ENCODE measurements around the gene STAP2.

Gene STAP2, protein sequence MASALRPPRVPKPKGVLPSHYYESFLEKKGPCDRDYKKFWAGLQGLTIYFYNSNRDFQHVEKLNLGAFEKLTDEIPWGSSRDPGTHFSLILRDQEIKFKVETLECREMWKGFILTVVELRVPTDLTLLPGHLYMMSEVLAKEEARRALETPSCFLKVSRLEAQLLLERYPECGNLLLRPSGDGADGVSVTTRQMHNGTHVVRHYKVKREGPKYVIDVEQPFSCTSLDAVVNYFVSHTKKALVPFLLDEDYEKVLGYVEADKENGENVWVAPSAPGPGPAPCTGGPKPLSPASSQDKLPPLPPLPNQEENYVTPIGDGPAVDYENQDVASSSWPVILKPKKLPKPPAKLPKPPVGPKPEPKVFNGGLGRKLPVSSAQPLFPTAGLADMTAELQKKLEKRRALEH

DNA sequence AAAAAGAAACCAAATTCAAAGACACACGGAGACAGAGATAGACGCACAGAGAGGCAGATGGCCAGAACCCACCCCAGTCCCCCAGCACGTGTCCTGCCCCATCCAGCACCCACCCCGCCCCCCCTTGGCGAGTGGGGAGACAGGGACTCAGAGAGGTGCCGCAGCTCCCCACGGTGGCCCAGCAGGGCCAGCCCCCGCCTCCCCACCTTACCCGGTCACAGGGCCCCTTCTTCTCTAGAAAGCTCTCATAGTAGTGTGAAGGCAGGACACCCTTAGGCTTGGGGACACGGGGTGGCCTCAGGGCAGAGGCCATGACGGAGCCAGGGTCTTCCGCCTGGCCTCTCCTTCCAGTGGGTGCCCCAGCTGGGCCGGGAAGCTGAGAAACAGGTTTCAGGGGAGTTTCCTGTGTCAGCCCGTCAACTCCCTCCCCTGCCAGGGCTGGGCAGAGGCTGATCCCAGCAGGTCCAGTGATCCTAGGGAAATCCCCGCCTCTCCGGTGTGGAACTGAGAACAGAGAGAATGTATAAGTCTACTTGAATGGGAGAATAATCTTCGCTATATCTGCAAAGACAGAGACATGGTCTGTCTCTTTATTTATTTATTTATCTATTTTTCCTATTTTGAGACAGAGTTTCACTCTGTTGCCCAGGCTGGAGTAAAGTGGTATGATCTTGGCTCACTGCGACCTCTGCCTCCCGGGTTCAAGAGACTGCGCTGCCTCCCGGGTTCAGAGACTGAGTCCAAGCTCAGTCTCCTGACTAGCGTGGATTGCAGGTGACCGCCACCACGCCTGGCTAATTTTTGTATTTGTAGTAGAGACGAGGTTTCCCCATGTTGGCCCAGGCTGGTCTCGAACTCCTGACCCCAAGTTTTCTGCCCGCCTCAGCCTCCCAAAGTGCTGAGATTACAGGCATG is at the start of gene STAP2:
STAP2 (minus strand) TSS at position 387 of the 915 bp plus-strand sequence; CDS start at position 313, 74 bp downstream.
- DNase-seq (ENCODE audit: extremely low spot score) = no peak
- POLR2A ChIA-PET = interaction anchor here (0.8 kb wide), 1 partner anchor 33 kb away, joined by 3 read pairs; no protein-coding TSS in a partner anchor
- CTCF ChIA-PET = no interaction called here
- TF ChIP-seq ARNT (IDR thresholded peaks at IDR 0.05) (no peak), SP1 (IDR thresholded peaks at IDR 0.05) (no peak), FOXM1 (IDR thresholded peaks at IDR 0.05; ENCODE audit: borderline replicate concordance) (no peak), ZNF384 (IDR thresholded peaks at IDR 0.05) (no peak), NFRKB (IDR thresholded peaks at IDR 0.05) (no peak), FOXK2 (IDR thresholded peaks at IDR 0.05) (no peak)

DNA sequence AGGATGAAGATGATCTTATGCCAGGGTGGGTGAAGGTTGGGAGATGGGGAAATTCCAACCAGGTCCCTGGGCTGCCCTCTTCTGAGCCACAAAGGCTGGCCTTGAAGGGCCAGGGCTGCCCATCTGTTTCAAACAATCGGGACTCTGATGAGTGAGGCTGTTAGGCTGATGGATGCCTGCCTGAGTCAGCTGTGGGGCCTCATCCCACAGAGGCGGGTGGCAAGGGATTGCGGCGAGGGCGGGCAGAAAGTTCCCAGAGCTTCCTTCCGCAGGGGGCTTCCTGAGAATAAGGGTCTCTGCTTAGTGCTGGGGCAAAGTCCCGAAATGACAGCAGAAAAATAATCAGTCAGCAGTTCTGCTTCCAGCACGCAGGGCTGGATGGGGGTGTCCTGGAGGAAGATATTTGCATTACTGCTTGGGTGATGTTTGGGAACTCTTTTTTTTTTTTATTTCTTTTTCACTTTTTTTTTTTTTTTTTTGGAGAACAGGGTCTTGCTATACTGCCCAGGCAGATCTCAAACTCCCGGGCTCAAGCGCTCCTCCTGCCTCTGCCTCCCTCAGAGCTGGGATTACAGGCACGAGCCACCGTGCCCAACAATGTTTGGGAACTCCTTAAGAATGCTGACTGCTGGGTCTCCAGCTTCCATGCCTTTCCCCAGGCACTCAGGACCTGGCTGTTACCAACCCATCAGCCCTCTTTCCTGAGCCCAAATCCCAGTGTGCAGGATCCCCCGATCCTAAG is 47.6 kb upstream of the STAP2 start:
- no peak for DNase-seq (ENCODE audit: extremely low spot score)
- ChIA-PET CTCF (no interaction called here), POLR2A (interaction anchor here (0.9 kb wide), 2 partner anchors 16 to 44 kb away, joined by 3 read pairs; no protein-coding TSS in a partner anchor)
- no peak for TF ChIP-seq ARNT (IDR thresholded peaks at IDR 0.05)
- TF ChIP-seq HDGF (IDR thresholded peaks at IDR 0.05; ENCODE audit: borderline replicate concordance) = no peak
- TF ChIP-seq ELF4 (IDR thresholded peaks at IDR 0.05) = no peak
- 0 out of 2 replicates have a peak, but pooled peaks have one; percentile 27 for TF ChIP-seq ZNF384 (IDR thresholded peaks at IDR 0.05)
- no peak for TF ChIP-seq NFRKB (IDR thresholded peaks at IDR 0.05)
- TF ChIP-seq FOXM1 (IDR thresholded peaks at IDR 0.05; ENCODE audit: borderline replicate concordance) = no peak

DNA sequence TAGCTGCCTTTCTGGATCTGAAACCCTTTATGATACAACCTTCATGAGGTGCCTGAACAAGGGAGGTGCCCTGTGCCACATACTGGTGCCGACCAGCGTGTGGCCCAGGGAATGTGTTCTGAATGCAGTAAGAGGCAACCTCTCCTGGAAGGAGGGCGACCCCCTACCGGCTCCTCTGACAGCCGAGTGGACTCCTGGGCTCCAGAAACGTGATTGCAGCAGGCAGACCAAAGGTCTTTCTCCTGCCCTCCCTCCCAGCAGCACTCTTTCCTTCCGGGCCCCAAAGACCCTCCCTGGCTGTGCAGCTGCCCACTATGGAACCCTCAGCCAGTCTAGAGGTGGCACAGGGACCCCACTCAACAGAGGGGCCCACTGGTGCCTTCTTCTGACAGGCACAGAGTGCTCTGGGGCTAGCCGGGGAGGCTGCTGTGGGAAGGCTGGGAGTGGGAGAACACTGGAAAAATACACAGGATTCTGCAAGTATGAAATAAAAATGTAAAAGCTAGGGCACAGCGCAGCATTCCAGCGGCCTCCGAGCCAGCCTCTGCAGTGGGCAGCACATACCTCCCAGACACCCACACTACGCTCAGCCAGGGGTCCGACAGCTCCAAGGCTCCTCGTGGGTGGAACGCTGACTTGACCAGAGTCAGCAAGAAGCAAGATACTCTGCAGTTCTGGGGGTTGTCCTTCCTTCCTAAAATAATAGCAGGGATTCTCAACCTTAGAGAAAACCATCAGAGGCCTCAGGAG is 46.8 kb upstream of the STAP2 start:
- TF ChIP-seq HDGF (IDR thresholded peaks at IDR 0.05; ENCODE audit: borderline replicate concordance) (no peak), SUZ12 (IDR thresholded peaks at IDR 0.05) (no peak), TARDBP (IDR thresholded peaks at IDR 0.05) (no peak), ARNT (IDR thresholded peaks at IDR 0.05) (no peak), CTBP1 (IDR thresholded peaks at IDR 0.05; ENCODE audit: borderline replicate concordance) (no peak), ELF4 (IDR thresholded peaks at IDR 0.05) (no peak), ZNF384 (IDR thresholded peaks at IDR 0.05) (no peak), FOXA1 (IDR thresholded peaks at IDR 0.05) (no peak), BHLHE40 (IDR thresholded peaks at IDR 0.05; ENCODE audit: borderline replicate concordance) (no peak), FOXM1 (IDR thresholded peaks at IDR 0.05; ENCODE audit: borderline replicate concordance) (no peak), LEF1 (IDR thresholded peaks at IDR 0.05; ENCODE audit: borderline replicate concordance) (no peak), L3MBTL2 (conservative IDR thresholded peaks at IDR 0.05) (no peak), SP1 (IDR thresholded peaks at IDR 0.05) (no peak), NFRKB (IDR thresholded peaks at IDR 0.05) (no peak), FOXK2 (IDR thresholded peaks at IDR 0.05) (no peak)
- TF ChIP-seq, protein P1, sequence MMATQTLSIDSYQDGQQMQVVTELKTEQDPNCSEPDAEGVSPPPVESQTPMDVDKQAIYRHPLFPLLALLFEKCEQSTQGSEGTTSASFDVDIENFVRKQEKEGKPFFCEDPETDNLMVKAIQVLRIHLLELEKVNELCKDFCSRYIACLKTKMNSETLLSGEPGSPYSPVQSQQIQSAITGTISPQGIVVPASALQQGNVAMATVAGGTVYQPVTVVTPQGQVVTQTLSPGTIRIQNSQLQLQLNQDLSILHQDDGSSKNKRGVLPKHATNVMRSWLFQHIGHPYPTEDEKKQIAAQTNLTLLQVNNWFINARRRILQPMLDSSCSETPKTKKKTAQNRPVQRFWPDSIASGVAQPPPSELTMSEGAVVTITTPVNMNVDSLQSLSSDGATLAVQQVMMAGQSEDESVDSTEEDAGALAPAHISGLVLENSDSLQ (IDR thresholded peaks at IDR 0.05) = no peak
- CTCF ChIA-PET = no interaction called here
- no peak for DNase-seq (ENCODE audit: extremely low spot score)
- POLR2A ChIA-PET = interaction anchor here (0.9 kb wide), 1 partner anchor 17 kb away, joined by 3 read pairs; no protein-coding TSS in a partner anchor

DNA sequence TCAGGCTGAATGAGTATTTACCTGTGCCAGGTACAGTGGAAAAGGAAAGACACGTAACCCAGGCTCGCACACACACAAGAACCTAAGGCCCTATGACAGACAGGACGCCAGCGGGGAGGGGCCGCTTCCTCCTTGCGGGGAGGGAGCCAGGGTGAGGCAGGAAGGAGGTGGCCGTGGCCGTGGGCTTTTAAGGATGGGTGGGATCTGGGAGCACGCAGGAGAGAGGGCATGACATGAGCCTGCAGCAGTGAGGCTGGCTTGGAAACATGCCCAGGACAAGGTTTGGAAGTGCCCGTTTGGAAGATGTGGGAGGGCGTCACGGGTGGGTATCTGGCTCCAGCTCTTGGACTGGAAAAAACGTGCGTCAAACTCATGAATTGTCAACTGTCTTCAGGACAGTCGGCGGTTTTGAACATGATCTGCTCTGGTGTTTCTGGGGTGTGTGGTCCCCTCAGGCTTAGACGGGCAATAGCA is 41.7 kb upstream of the STAP2 start:
- CTCF ChIA-PET = interaction anchor here (1.2 kb wide), 1 partner anchor 28 kb away, joined by 4 read pairs; no protein-coding TSS in a partner anchor
- no peak for TF ChIP-seq NFRKB (IDR thresholded peaks at IDR 0.05)
- TF ChIP-seq ZNF384 (IDR thresholded peaks at IDR 0.05) = no peak
- TF ChIP-seq FOXM1 (IDR thresholded peaks at IDR 0.05; ENCODE audit: borderline replicate concordance) = no peak
- no peak for TF ChIP-seq CTBP1 (IDR thresholded peaks at IDR 0.05; ENCODE audit: borderline replicate concordance)
- TF ChIP-seq BHLHE40 (IDR thresholded peaks at IDR 0.05; ENCODE audit: borderline replicate concordance) = no peak
- TF ChIP-seq SUZ12 (IDR thresholded peaks at IDR 0.05) = no peak
- no peak for TF ChIP-seq TARDBP (IDR thresholded peaks at IDR 0.05)
- no peak for TF ChIP-seq FOXA1 (IDR thresholded peaks at IDR 0.05)
- TF ChIP-seq HDGF (IDR thresholded peaks at IDR 0.05; ENCODE audit: borderline replicate concordance) = no peak
- no peak for TF ChIP-seq FOXK2 (IDR thresholded peaks at IDR 0.05)
- DNase-seq (ENCODE audit: extremely low spot score) = no peak
- POLR2A ChIA-PET = interaction anchor here (1.0 kb wide), 1 partner anchor 22 kb away, joined by 3 read pairs; the partner anchor contains the start of gene CHAF1A

DNA sequence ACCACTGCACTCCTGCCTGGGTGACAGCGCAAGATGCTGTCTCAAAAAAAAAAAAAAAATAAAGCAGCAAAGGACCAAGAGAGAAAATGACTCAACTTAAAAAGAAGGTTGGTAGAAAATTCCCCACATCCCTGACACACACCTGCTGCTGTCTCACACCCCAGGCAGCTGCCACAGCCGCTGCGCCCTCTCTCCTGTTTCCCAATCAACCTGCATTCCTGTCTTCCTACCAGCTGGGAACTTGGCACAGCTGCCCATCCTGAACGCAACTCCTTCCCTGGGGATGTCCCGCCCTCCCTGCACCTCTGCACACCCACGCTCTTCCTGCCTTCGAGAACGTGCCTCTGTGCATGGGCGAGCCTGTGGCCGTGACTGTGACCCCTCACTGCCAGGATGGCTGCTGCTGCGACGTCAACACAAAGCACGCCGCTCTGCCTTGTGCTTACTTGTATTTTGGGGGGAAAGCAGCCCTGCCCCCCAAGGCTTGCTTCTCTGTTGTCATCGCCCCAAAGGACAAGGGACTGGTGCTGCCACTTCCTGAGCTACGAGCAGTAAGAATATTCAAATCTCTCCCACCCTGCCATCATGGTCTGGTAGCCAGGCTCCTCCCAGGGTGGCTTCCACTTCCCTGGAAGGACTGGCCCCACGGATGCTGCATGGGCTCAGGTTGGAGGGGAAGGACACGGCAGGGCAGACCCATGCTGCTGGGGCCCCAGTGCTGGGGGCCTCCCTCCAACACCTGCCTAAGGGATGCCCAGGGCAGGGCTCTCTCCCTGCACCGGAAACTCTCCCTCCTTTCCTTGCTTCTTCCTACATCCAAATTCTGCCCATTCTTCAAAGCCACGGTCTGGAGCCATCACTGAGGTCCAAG is 41.0 kb upstream of the STAP2 start:
- CTCF ChIA-PET = no interaction called here
- TF ChIP-seq SP1 (IDR thresholded peaks at IDR 0.05) = no peak
- no peak for TF ChIP-seq LEF1 (IDR thresholded peaks at IDR 0.05; ENCODE audit: borderline replicate concordance)
- no peak for TF ChIP-seq ZNF384 (IDR thresholded peaks at IDR 0.05)
- TF ChIP-seq, protein P1 (IDR thresholded peaks at IDR 0.05) = no peak
- no peak for TF ChIP-seq FOXA1 (IDR thresholded peaks at IDR 0.05)
- no peak for TF ChIP-seq FOXK2 (IDR thresholded peaks at IDR 0.05)
- TF ChIP-seq TARDBP (IDR thresholded peaks at IDR 0.05) = no peak
- TF ChIP-seq ELF4 (IDR thresholded peaks at IDR 0.05) = no peak
- no peak for TF ChIP-seq L3MBTL2 (conservative IDR thresholded peaks at IDR 0.05)
- no peak for TF ChIP-seq ARNT (IDR thresholded peaks at IDR 0.05)
- no peak for TF ChIP-seq FOXM1 (IDR thresholded peaks at IDR 0.05; ENCODE audit: borderline replicate concordance)
- TF ChIP-seq BHLHE40 (IDR thresholded peaks at IDR 0.05; ENCODE audit: borderline replicate concordance) = no peak
- TF ChIP-seq SUZ12 (IDR thresholded peaks at IDR 0.05) = no peak
- no peak for TF ChIP-seq HDGF (IDR thresholded peaks at IDR 0.05; ENCODE audit: borderline replicate concordance)
- TF ChIP-seq CTBP1 (IDR thresholded peaks at IDR 0.05; ENCODE audit: borderline replicate concordance) = no peak
- no peak for DNase-seq (ENCODE audit: extremely low spot score)
- POLR2A ChIA-PET = no interaction called here

Data from HEK293T (cell line).